ENCODE measurements around the gene CLMN.

- TF ChIP-seq POLR2AphosphoS5 (IDR thresholded peaks at IDR 0.05) (no peak), CTCF (IDR thresholded peaks at IDR 0.05) (no peak), POLR2A (IDR thresholded peaks at IDR 0.05; ENCODE audit: low read depth) (no peak), EP300 (IDR thresholded peaks at IDR 0.05) (no peak)
Observed at GRCh38 chr14:95162641-95163040, 157.1 kb downstream of the CLMN start.

All from esophagus muscularis mucosa (tissue), 4 donors.